GM13976 (cell line): Measurements from ENCODE around the gene NME7.

Experiments used
- DNase-seq: peaks from one replicate; pipeline ENCODE4 v3.0.0; 2012; ENCODE audit warnings: low spot score
- in situ Hi-C: fragments of 300-500 bp; cut with MboI; formaldehyde crosslinking; loops from one replicate; pipeline ENCODE4 v1.12.0; 2022; ENCODE audit warnings: low sequenced_read_pairs, mixed read lengths, inconsistent platforms; ENCODE audit not compliant: unreplicated experiment
- TF ChIP-seq, protein P1 (sequence below): IDR thresholded peaks from 2 replicates; pipeline ENCODE4 v1.5.1; 2012; ENCODE audit warnings: borderline replicate concordance, mild to moderate bottlenecking; ENCODE audit not compliant: insufficient read depth; ENCODE audit errors: extremely low read depth, missing control alignments, control extremely low read depth

NME7 gene

DNA sequence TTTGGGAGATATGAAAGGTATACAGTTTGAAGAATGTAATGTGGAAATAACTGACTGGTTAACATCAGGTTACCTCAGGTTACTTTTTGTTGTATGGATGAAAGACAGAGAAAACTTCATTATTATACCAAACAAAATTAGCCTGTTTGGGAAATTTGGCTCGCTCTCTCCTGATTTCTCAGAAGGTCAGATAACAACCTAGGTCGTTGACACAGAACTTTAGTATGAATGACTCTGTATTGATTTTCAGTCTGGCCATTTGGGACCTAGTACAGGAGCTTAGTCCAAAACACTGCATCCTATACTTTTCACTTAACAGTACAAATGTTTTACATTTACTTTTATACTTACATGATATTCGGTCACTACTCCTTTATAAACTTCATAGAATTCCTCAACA, 132.8 kb downstream of the NME7 start:
- TF ChIP-seq, protein P1, sequence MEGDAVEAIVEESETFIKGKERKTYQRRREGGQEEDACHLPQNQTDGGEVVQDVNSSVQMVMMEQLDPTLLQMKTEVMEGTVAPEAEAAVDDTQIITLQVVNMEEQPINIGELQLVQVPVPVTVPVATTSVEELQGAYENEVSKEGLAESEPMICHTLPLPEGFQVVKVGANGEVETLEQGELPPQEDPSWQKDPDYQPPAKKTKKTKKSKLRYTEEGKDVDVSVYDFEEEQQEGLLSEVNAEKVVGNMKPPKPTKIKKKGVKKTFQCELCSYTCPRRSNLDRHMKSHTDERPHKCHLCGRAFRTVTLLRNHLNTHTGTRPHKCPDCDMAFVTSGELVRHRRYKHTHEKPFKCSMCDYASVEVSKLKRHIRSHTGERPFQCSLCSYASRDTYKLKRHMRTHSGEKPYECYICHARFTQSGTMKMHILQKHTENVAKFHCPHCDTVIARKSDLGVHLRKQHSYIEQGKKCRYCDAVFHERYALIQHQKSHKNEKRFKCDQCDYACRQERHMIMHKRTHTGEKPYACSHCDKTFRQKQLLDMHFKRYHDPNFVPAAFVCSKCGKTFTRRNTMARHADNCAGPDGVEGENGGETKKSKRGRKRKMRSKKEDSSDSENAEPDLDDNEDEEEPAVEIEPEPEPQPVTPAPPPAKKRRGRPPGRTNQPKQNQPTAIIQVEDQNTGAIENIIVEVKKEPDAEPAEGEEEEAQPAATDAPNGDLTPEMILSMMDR: no peak

DNA sequence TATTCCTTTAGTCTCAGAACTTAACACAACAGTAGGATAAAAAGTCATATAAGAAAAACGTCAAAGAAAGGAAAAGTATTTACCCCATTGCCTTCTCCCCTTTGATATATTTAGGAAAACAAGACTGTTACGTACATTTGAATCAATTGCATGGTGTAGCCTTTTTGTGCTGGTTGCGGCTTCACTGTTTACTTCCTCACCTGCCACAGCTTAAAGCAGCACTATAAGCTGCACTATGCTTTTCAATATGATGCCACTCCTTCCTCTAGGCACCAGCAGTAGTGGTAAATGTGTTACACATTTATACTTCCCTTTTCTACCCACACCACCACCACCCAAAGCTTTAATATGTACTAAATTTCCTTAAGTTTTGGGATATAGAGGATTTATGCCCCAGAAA, 150.0 kb downstream of the NME7 start:
- in situ Hi-C loops: no loop called here
- no peak for DNase-seq
- TF ChIP-seq, protein P1: no peak

More for the DNA sequence above, 132.8 kb downstream of the NME7 start:
- DNase-seq: no peak
- in situ Hi-C loops: no loop called here

DNA sequence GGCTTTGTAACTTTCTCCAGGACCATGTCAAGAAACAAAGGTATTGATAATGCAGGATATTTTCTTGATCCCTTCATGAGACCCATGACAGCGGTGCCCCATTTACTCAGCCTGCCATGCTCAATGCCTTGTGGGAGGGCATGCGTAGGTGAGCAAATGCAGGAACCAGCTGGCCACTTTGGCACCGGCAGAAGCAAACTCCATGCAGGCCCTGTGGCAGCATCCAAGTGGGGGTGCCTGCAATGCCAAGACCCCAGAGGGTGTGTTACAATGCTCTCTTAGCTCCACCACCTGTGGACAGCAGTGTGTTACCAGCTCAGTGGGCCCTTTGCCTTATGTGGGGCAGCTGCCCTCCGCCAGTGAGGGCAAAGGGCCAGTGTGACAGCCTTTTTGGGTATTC, 153.0 kb downstream of the NME7 start:
- TF ChIP-seq, protein P1: no peak
- DNase-seq: no peak
- in situ Hi-C loops: no loop called here

- DNase-seq: no peak
- TF ChIP-seq, protein P1: no peak
- in situ Hi-C loops: no loop called here
Observed at GRCh38 chr1:169212088-169212487, 155.5 kb downstream of the NME7 start.

DNA sequence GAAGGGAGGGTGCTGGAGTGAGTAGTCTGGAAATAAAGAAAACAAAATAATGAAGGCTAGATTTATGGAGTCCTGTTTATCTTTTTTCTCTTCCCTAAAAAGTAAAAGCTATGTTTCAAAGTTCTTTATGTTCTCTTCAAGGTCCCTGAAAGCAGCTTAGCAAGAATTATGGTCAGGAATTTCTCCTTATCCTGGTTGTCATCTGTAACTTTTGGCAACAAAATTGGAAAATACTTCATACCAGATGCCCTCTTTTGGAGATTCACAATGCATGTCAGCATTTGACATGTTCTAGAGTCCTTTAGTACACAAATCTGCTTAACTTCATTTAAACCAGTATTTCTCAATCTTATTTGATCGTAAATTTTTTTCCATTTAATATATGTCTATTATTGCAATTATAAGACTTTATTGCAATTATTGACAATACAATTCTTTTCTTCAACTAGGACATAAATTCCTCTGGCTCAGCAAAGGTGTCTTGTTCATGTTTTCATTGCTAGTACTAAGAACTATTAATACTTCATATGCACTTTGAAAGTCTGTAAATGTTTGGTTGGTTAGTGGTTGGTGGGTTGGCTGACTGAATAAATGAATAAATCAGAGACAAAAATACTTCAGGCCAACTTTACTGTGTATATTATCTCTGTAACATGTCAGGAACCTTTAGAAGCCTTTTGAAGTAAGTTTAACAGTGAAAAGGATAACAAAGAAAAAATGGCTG, 159.6 kb downstream of the NME7 start:
- no peak for DNase-seq
- TF ChIP-seq, protein P1: no peak
- in situ Hi-C loops: no loop called here

DNA sequence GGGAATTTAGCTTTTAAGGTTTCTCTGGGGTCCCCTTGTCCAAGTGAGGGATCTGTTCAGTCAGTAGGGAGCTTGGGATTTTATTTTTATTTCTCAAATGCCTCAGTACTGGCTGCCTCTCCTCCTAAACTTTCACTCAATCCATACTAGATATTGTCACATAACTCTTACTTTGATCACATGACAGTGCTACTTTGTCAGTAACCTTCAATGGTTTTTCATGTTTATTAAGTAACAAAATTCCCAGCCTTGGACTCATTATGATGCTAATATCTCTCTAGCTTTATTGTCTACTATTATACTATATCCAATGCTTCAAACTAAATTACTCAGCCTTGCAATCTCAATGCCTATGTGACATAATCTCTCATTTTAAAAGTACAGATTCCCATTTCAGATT, 163.4 kb downstream of the NME7 start:
- TF ChIP-seq, protein P1: no peak
- in situ Hi-C loops: no loop called here
- no peak for DNase-seq
